Peyer's patch (tissue), 4 donors: ENCODE results near the gene ZNF573. TPM values are rescaled to one million over a fixed set of nuclear protein-coding genes. Genes with fewer than 3 reads are reported as not detected.

Source experiments
- DNase-seq, 3 donors: peaks; one replicate each; pipeline ENCODE4 v3.0.0-alpha.2; 2017 to 2019
- H3K27ac ChIP-seq, 4 donors: fragments of 200-600 bp; sonication (generic); one replicate each; pipeline ENCODE4 v1.5.1; 2016 to 2019
- H3K27me3 ChIP-seq, 2 donors: fragments of 200-600 bp; sonication (generic); one replicate each; pipeline ENCODE4 v1.5.1; 2019
- H3K36me3 ChIP-seq, 3 donors: fragments of 200-600 bp; sonication (generic); one replicate each; pipeline ENCODE4 v1.5.1; 2016 to 2019
- H3K4me1 ChIP-seq, 4 donors: fragments of 200-600 bp; sonication (generic); one replicate each; pipeline ENCODE4 v1.5.1; 2016 to 2019
- H3K4me3 ChIP-seq, 4 donors: fragments of 200-600 bp; sonication (generic); 1 replicate in 3 of 4; 2 replicates in 1 of 4; pipeline ENCODE4 v1.5.1; 2016 to 2019; ENCODE audit warnings: mild to moderate bottlenecking in 1 of 4
- H3K9me3 ChIP-seq, 4 donors: fragments of 200-600 bp; sonication (generic); one replicate each; pipeline ENCODE4 v1.5.1; 2016 to 2019; ENCODE audit warnings: mild to moderate bottlenecking in 1 of 4
- POLR2A ChIP-seq, 2 donors: fragments of 450-650 bp; IDR thresholded peaks; one replicate each; pipeline ENCODE4 v1.5.1; 2017; ENCODE audit warnings: antibody characterized with exemption in 2 of 2, mild to moderate bottlenecking in 2 of 2, moderate library complexity in 2 of 2
- total RNA-seq, 4 donors: library from RNA; depleted of rRNA; stranded (reverse); fragments of >200 nt; gene quantifications; one replicate each; pipeline ENCODE4 v1.1.0, GENCODE V29; 2016
- TF ChIP-seq, protein P1 (sequence below), 6 experiments: fragments of 450-650 bp in 4 of 6; fragments of 200-600 bp in 2 of 6; sonication (generic) in 1 of 6; IDR thresholded peaks; one replicate each; pipeline ENCODE4 v1.5.1; 2017 to 2019; ENCODE audit warnings: antibody characterized with exemption in 6 of 6, mild to moderate bottlenecking in 3 of 6, moderate library complexity in 1 of 6

The ZNF573 gene
- total RNA-seq, 4 donors from 2014 or later: 4.6 to 29.7 (median 8.0) TPM

DNA sequence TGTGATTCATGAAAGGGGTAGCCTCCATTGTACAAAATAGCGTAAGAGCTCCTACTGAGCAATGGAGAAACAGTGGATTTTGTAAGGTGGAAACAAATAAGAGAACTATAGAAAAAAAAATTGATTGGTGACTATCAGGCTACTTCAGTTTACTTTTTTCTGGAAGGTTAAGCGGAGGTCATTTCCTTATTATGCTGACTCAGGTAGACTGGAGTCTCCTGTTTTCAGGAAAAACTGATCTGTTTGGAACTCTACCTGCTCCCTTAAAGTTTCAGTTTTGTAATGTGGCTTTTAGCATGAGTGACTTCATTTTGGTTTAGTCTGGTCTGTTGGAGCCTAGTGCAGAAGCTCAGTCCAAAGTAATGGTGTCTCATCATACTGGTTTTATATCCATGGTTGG is 63.2 kb downstream of the ZNF573 start:
- Histone ChIP-seq H3K9me3 (no peaks in the 10 kb centered on the region), H3K4me3 (no peak overlapping the region), H3K36me3 (peaks cover 0 to 14% (median 0%) of the 10 kb centered on the region in 3 donors), H3K27ac (no peak overlapping the region), H3K27me3 (no peaks in the 10 kb centered on the region), H3K4me1 (peaks cover 0 to 8% (median 6%) of the 10 kb centered on the region in 4 donors)
- TF ChIP-seq, protein P1, sequence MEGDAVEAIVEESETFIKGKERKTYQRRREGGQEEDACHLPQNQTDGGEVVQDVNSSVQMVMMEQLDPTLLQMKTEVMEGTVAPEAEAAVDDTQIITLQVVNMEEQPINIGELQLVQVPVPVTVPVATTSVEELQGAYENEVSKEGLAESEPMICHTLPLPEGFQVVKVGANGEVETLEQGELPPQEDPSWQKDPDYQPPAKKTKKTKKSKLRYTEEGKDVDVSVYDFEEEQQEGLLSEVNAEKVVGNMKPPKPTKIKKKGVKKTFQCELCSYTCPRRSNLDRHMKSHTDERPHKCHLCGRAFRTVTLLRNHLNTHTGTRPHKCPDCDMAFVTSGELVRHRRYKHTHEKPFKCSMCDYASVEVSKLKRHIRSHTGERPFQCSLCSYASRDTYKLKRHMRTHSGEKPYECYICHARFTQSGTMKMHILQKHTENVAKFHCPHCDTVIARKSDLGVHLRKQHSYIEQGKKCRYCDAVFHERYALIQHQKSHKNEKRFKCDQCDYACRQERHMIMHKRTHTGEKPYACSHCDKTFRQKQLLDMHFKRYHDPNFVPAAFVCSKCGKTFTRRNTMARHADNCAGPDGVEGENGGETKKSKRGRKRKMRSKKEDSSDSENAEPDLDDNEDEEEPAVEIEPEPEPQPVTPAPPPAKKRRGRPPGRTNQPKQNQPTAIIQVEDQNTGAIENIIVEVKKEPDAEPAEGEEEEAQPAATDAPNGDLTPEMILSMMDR (IDR thresholded peaks at IDR 0.05): no peak
- no peak for TF ChIP-seq POLR2A (IDR thresholded peaks at IDR 0.05)
- no peak for DNase-seq

DNA sequence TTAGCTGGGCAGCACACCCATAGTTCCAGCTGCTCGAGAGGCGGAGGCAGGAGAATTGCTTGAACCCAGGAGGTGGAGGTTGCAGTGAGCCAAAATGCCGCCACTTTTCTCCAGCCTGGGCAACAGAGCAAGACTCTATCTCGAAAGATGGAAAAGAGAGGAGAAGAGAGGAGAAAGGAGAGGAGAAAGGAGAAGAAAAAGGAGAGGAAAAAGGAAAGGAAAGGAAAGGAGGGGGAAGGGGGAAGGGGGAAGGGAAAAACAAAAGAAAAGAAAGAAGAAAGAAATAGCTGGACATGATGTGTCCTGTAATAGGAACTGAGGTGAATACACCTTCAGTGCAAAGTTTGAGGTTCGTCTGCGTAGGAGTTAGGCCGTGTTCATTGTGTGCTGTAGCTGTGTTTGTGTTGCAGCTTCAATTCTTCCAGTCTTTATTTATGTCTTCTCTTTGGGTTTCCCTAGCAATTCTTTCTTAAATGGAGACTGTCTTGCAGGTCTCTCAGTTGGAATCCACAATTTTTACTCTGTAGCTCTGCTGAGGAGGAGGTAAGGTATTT is 73.3 kb downstream of the ZNF573 start:
- TF ChIP-seq, protein P1 (IDR thresholded peaks at IDR 0.05): no peak
- no peak for TF ChIP-seq POLR2A (IDR thresholded peaks at IDR 0.05)
- H3K4me3 ChIP-seq: no peak overlapping the region
- no peaks in the 10 kb centered on the region for H3K27me3 ChIP-seq
- peaks cover 0 to 51% (median 0%) of the 10 kb centered on the region in 3 donors for H3K36me3 ChIP-seq
- H3K4me1 ChIP-seq: no peaks in the 10 kb centered on the region
- DNase-seq: no peak
- H3K9me3 ChIP-seq: peaks cover 0 to 12% (median 0%) of the 10 kb centered on the region in 4 donors
- no peak overlapping the region for H3K27ac ChIP-seq

DNA sequence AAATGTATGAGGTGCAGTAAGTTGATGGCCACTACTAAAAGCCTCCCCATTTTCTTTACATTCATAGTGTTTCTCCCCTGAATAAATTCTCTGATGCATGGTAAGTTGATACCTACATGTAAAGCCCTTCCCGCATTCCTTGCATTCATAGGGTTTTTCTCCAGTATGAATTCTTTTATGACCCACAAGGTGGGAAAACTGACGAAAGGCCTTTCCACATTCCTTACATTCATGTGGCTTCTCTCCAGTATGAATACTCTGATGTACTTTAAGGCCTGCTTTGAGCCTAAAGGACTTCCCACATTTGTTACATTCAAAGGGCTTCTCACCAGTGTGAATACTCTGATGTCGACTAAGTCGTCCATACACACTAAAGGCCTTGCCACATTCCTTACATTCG is 80.3 kb downstream of the ZNF573 start:
- no peak for TF ChIP-seq POLR2A (IDR thresholded peaks at IDR 0.05)
- TF ChIP-seq, protein P1 (IDR thresholded peaks at IDR 0.05): no peak
- Histone ChIP-seq H3K9me3 (peaks cover 0 to 30% (median 2%) of the 10 kb centered on the region in 4 donors), H3K27me3 (no peaks in the 10 kb centered on the region), H3K27ac (no peak overlapping the region), H3K4me3 (no peak overlapping the region), H3K4me1 (no peaks in the 10 kb centered on the region), H3K36me3 (peaks cover 0 to 26% (median 5%) of the 10 kb centered on the region in 3 donors)
- no peak for DNase-seq

DNA sequence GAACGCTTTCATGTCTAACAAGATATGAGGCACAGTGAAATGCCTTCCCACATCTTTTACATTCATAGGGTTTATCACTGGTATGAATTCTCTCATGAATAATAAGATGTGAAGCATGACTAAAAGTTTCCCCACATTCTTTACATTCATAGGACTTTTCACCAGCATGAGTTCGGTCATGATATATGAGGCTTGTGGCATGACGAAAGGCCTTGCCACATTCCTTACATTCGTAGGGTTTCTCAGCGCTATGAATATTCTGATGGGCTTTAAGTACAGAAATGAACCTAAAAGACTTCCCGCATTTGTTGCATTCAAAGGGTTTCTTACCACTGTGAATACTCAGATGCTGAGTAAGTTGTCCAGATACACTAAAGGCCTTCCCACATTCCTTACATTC is 81.2 kb downstream of the ZNF573 start:
- Histone ChIP-seq H3K36me3 (peaks cover 0 to 21% (median 5%) of the 10 kb centered on the region in 3 donors), H3K4me3 (no peak overlapping the region), H3K27me3 (no peaks in the 10 kb centered on the region), H3K27ac (no peak overlapping the region), H3K4me1 (no peaks in the 10 kb centered on the region), H3K9me3 (peaks cover 0 to 32% (median 2%) of the 10 kb centered on the region in 4 donors)
- no peak for DNase-seq
- TF ChIP-seq POLR2A (IDR thresholded peaks at IDR 0.05): no peak
- TF ChIP-seq, protein P1 (IDR thresholded peaks at IDR 0.05): no peak

DNA sequence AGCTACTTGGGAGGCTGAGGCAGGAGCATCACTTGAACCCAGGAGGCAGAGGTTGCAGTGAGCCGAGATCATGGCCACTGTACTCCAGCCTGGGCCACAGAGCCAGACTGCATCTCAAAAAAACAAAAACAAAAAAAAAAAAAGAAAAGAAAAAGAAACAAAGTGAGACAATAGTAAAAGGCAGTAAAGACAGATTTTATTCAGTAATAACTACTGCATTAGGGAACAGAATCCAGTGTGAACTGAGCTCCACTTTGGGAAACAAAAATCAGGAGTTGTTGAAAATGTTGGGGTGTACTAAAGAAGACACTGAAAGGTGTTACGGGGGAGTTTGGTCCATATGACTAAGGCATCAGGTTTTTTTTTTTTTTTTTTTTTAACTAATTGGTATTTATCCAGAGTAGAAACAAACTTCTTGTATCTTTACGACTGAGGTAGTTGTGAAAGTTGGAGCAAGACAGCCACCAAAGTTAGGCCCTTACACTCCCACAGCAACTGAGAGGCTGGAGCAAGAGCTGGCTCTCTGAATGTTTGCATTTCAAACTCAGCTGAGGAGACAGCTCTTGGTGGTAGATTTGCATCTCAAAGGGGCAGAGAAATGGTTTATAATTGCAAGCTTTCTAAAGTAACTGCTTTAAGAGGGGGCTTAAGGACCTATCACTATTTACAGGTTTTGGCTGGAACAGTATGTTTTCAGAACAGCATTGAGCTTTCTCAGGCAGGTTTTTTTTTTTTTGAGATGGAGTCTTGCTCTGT is 84.1 kb downstream of the ZNF573 start:
- Histone ChIP-seq H3K27ac (no peak overlapping the region), H3K9me3 (peaks cover 0 to 27% (median 4%) of the 10 kb centered on the region in 4 donors), H3K36me3 (peaks cover 0 to 17% (median 5%) of the 10 kb centered on the region in 3 donors), H3K27me3 (no peaks in the 10 kb centered on the region), H3K4me1 (no peaks in the 10 kb centered on the region), H3K4me3 (no peak overlapping the region)
- DNase-seq: no peak
- TF ChIP-seq, protein P1 (IDR thresholded peaks at IDR 0.05): no peak
- no peak for TF ChIP-seq POLR2A (IDR thresholded peaks at IDR 0.05)
